ENCODE measurements around the gene EPHA5.

EPHA5 gene

GRCh38 chr4:65623506-65623905, 46.8 kb downstream of the EPHA5 start:
- FAIRE-seq, result no peak

- FAIRE-seq, result no peak
Measured at GRCh38 chr4:65617416-65617815, 52.9 kb downstream of the EPHA5 start.

- FAIRE-seq, result no peak
Measured at GRCh38 chr4:65604515-65604914, 65.8 kb downstream of the EPHA5 start.

- FAIRE-seq, result no peak
Measured at GRCh38 chr4:65600656-65601055, 69.6 kb downstream of the EPHA5 start.

GRCh38 chr4:65599340-65599739, 70.9 kb downstream of the EPHA5 start:
- no peak for FAIRE-seq

GRCh38 chr4:65597697-65598096, 72.6 kb downstream of the EPHA5 start:
- FAIRE-seq, result no peak

- no peak for FAIRE-seq
Measured at GRCh38 chr4:65592089-65592488, 78.2 kb downstream of the EPHA5 start.

- no peak for FAIRE-seq
Measured at GRCh38 chr4:65589921-65590320, 80.4 kb downstream of the EPHA5 start.

- FAIRE-seq, result no peak
Measured at GRCh38 chr4:65589331-65589730, 81.0 kb downstream of the EPHA5 start.

- no peak for FAIRE-seq
Measured at GRCh38 chr4:65580551-65580950, 89.7 kb downstream of the EPHA5 start.

- no peak for FAIRE-seq
Measured at GRCh38 chr4:65566473-65566872, 103.8 kb downstream of the EPHA5 start.

GRCh38 chr4:65561164-65561563, 109.1 kb downstream of the EPHA5 start:
- FAIRE-seq, result no peak

- FAIRE-seq, result no peak
Measured at GRCh38 chr4:65559270-65559669, 111.0 kb downstream of the EPHA5 start.

- no peak for FAIRE-seq
Measured at GRCh38 chr4:65552057-65552456, 118.2 kb downstream of the EPHA5 start.

- no peak for FAIRE-seq
Measured at GRCh38 chr4:65550500-65550899, 119.8 kb downstream of the EPHA5 start.

- no peak for FAIRE-seq
Measured at GRCh38 chr4:65546882-65547416, 123.3 kb downstream of the EPHA5 start.

GRCh38 chr4:65538571-65538970, 131.7 kb downstream of the EPHA5 start:
- FAIRE-seq, result no peak

- FAIRE-seq, result no peak
Measured at GRCh38 chr4:65535113-65535512, 135.2 kb downstream of the EPHA5 start.

GRCh38 chr4:65521666-65522065, 148.6 kb downstream of the EPHA5 start:
- no peak for FAIRE-seq

- FAIRE-seq, result no peak
Measured at GRCh38 chr4:65515646-65516045, 154.6 kb downstream of the EPHA5 start.

- FAIRE-seq, result no peak
Measured at GRCh38 chr4:65510976-65511375, 159.3 kb downstream of the EPHA5 start.

- no peak for FAIRE-seq
Measured at GRCh38 chr4:65508168-65508567, 162.1 kb downstream of the EPHA5 start.

- FAIRE-seq, result no peak
Measured at GRCh38 chr4:65502131-65502701, 168.1 kb downstream of the EPHA5 start.

GRCh38 chr4:65498606-65499005, 171.7 kb downstream of the EPHA5 start:
- no peak for FAIRE-seq

GRCh38 chr4:65495439-65495838, 174.8 kb downstream of the EPHA5 start:
- peak; percentile 5 for FAIRE-seq

Data from colon (tissue), 2 donors.